ENCODE data around the gene PCDH1.

The PCDH1 gene

DNA sequence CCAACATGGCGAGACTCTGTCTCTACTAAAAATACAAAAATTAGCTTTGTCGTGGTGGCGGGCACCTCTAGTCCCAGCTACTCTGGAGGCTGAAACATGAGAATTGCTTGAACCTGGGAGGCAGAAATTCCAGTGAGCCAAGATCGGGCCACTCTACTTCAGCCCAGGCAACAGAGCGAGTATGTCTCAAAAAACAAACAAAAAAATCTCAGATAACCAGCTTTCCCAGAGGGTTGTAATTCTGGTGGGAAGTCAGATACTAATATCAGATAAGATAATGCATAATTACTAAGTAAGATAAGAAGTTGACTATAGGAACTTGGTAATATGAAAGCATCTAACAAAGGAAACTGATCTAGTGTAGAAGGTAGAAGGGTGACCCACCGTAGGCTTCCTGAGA, 60.6 kb downstream of the PCDH1 start:
- H3K27ac ChIP-seq (ENCODE audit: low read depth, low read length): no peak overlapping the region
- H3K36me3 ChIP-seq (ENCODE audit: control insufficient read depth, low read length): no peaks in the 10 kb centered on the region
- TF ChIP-seq, protein P1, sequence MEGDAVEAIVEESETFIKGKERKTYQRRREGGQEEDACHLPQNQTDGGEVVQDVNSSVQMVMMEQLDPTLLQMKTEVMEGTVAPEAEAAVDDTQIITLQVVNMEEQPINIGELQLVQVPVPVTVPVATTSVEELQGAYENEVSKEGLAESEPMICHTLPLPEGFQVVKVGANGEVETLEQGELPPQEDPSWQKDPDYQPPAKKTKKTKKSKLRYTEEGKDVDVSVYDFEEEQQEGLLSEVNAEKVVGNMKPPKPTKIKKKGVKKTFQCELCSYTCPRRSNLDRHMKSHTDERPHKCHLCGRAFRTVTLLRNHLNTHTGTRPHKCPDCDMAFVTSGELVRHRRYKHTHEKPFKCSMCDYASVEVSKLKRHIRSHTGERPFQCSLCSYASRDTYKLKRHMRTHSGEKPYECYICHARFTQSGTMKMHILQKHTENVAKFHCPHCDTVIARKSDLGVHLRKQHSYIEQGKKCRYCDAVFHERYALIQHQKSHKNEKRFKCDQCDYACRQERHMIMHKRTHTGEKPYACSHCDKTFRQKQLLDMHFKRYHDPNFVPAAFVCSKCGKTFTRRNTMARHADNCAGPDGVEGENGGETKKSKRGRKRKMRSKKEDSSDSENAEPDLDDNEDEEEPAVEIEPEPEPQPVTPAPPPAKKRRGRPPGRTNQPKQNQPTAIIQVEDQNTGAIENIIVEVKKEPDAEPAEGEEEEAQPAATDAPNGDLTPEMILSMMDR (IDR thresholded peaks at IDR 0.05; ENCODE audit: low read depth, low read length, poor library complexity, severe bottlenecking): no peak
- no peak for TF ChIP-seq EZH2phosphoT487 (IDR thresholded peaks at IDR 0.05; ENCODE audit: borderline replicate concordance, low read length)
- H3K9me2 ChIP-seq (replicated peaks; ENCODE audit: control insufficient read depth, low read length): no peaks in the 10 kb centered on the region
- H3K9me3 ChIP-seq (ENCODE audit: control insufficient read depth, insufficient read depth, low read length): no peaks in the 10 kb centered on the region
- no peaks in the 10 kb centered on the region for H3K4me1 ChIP-seq (ENCODE audit: control insufficient read depth, low read length)
- no peak overlapping the region for H3K4me2 ChIP-seq (ENCODE audit: low read length)
- no peaks in the 10 kb centered on the region; the same call in 1 of the 2 replicates for H3K27me3 ChIP-seq (ENCODE audit: control insufficient read depth, low read length)
- no peaks in the 10 kb centered on the region for H3K79me2 ChIP-seq (ENCODE audit: control insufficient read depth, low read length)
- no peaks in the 10 kb centered on the region for H4K20me1 ChIP-seq (ENCODE audit: control insufficient read depth, insufficient read depth, low read depth, low read length)
- no peaks in the 10 kb centered on the region for H3F3A ChIP-seq (ENCODE audit: control insufficient read depth, insufficient read depth)
- H3K4me3 ChIP-seq (ENCODE audit: low read length): no peak overlapping the region

DNA sequence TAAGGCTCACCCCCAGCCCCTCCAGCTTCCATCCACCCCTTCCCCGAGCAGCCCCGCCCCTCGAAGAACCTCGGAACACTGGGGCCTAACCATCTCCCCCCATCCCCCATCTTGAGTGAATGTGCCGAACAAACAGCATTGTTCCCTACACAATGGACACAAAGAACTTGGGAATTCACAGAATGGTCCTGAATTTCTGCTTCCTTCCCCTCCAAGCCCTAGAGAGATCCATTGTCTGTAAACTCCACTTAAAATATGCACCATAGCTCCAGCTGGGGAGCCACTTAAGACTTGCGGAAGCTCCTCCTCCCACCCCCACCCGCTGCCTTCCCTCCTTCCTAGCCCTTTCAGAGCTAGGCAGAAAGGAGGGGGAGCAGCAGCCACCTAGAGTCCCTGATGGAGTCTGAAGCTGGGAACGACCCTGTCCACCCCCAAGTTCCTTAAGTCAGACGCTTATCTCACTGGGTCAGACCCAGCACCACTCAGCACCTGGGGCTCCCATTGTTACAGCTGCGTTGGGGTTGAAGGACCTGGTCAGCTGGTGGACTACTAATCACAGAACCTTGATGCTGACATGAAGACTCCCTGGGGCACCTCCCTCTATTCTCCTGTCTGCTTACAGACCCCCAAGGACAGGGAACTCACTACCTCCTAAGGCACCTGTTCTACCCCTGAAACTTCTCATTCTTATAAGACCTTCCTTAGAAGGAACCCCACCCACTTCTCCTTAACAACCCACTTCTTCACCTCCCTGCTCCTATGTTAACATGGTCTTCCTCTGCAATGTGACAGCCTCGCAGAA, 61.4 kb downstream of the PCDH1 start:
- TF ChIP-seq, protein P1 (IDR thresholded peaks at IDR 0.05; ENCODE audit: low read depth, low read length, poor library complexity, severe bottlenecking): no peak
- TF ChIP-seq EZH2phosphoT487 (IDR thresholded peaks at IDR 0.05; ENCODE audit: borderline replicate concordance, low read length): no peak
- no peaks in the 10 kb centered on the region for H4K20me1 ChIP-seq (ENCODE audit: control insufficient read depth, insufficient read depth, low read depth, low read length)
- no peaks in the 10 kb centered on the region; the same call in 1 of the 2 replicates for H3K27me3 ChIP-seq (ENCODE audit: control insufficient read depth, low read length)
- H3K4me3 ChIP-seq (ENCODE audit: low read length): no peak overlapping the region
- H3K4me1 ChIP-seq (ENCODE audit: control insufficient read depth, low read length): no peaks in the 10 kb centered on the region
- H3F3A ChIP-seq (ENCODE audit: control insufficient read depth, insufficient read depth): no peaks in the 10 kb centered on the region
- H3K36me3 ChIP-seq (ENCODE audit: control insufficient read depth, low read length): no peaks in the 10 kb centered on the region
- H3K9me2 ChIP-seq (replicated peaks; ENCODE audit: control insufficient read depth, low read length): no peaks in the 10 kb centered on the region
- no peak overlapping the region for H3K27ac ChIP-seq (ENCODE audit: low read depth, low read length)
- no peak overlapping the region for H3K4me2 ChIP-seq (ENCODE audit: low read length)
- H3K79me2 ChIP-seq (ENCODE audit: control insufficient read depth, low read length): no peaks in the 10 kb centered on the region
- H3K9me3 ChIP-seq (ENCODE audit: control insufficient read depth, insufficient read depth, low read length): no peaks in the 10 kb centered on the region

DNA sequence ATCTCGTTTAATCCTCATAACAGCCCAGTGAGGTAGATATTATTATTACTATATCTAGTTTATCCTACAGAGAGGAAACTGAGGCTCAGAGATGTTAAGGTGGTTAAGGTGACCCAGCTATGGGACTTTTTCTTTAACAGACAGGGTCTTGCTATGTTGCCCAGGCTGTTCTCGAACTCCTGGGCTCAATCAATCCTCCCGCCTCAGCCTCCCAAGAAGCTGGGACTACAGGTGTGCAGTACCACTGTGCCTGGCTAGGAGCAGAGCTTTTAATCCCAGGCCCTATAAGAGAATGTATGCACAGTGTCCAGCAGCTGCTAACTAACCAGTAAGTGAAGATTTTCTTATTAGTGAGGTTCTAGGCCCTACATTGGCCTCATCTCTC, 62.4 kb downstream of the PCDH1 start:
- Histone ChIP-seq H3K27ac (ENCODE audit: low read depth, low read length) (no peak overlapping the region), H3K4me3 (ENCODE audit: low read length) (no peak overlapping the region), H3K9me2 (replicated peaks; ENCODE audit: control insufficient read depth, low read length) (no peaks in the 10 kb centered on the region), H3K9me3 (ENCODE audit: control insufficient read depth, insufficient read depth, low read length) (no peaks in the 10 kb centered on the region), H3K27me3 (ENCODE audit: control insufficient read depth, low read length) (no peaks in the 10 kb centered on the region; the same call in 1 of the 2 replicates), H3K4me2 (ENCODE audit: low read length) (no peak overlapping the region), H3K36me3 (ENCODE audit: control insufficient read depth, low read length) (no peaks in the 10 kb centered on the region), H4K20me1 (ENCODE audit: control insufficient read depth, insufficient read depth, low read depth, low read length) (no peaks in the 10 kb centered on the region), H3F3A (ENCODE audit: control insufficient read depth, insufficient read depth) (no peaks in the 10 kb centered on the region), H3K79me2 (ENCODE audit: control insufficient read depth, low read length) (no peaks in the 10 kb centered on the region), H3K4me1 (ENCODE audit: control insufficient read depth, low read length) (no peaks in the 10 kb centered on the region)
- TF ChIP-seq, protein P1 (IDR thresholded peaks at IDR 0.05; ENCODE audit: low read depth, low read length, poor library complexity, severe bottlenecking): no peak
- TF ChIP-seq EZH2phosphoT487 (IDR thresholded peaks at IDR 0.05; ENCODE audit: borderline replicate concordance, low read length): no peak

Measured in DOHH2 (cell line).